HepG2 (cell line): Measurements from ENCODE around the gene STH. TPM values are rescaled to one million over a fixed set of nuclear protein-coding genes. Genes with fewer than 3 reads are reported as not detected.
A peak's percentile ranks its signal among the peaks of the same experiment; 100 is the strongest.

Source experiments
- ATAC-seq: fragments of 200-7000 bp; cut with Tn5 transposase; 3 replicates; pipeline ENCODE4 v1.9.1; 2020; ENCODE audit warnings: mild to moderate bottlenecking, moderate library complexity
- BruUV-seq: library from RNA; stranded (reverse); fragments of 400-500 nt; replicated peaks from 2 replicates; lab custom pipeline; 2021; lab: Mats Ljungman, UMichigan
- CTCF ChIA-PET: fragments of 300-600 bp; formaldehyde crosslinking; extraction: SDS; loops from one replicate; lab custom pipeline; 2021; ENCODE audit warnings: low total read pairs, inconsistent platforms, low intra/inter-chr PET ratio; lab: Yijun Ruan, JAX
- POLR2A ChIA-PET: fragments of 350-600 bp; sonication (Branson Sonifier 250); formaldehyde crosslinking; loops from one replicate; lab custom pipeline; 2020; ENCODE audit warnings: antibody characterized with exemption, inconsistent platforms; lab: Yijun Ruan, JAX
- DNase-seq: peaks from one replicate; pipeline ENCODE4 v3.0.0-alpha.2; 2015; ENCODE audit warnings: low spot score
- FAIRE-seq: peaks from 3 replicates; lab custom pipeline; 2011; peaks lifted over from hg19 to GRCh38; lab: Jason Lieb, UNC
- H2AFZ ChIP-seq: one replicate; pipeline ENCODE4 v1.6.1; 2011; ENCODE audit warnings: low read length, inconsistent platforms
- H3K27ac ChIP-seq: fragments of 300-600 bp; 3 replicates; pipeline ENCODE4 v1.8.0; 2011; ENCODE audit warnings: mixed run types, mild to moderate bottlenecking, mixed read lengths, low read length, inconsistent platforms; ENCODE audit not compliant: insufficient read depth; ENCODE audit errors: extremely low read length
- H3K27me3 ChIP-seq, 2 experiments: fragments of 200-600 bp in 1 of 2; 2 replicates in 1 of 2; 3 replicates in 1 of 2; pipeline versions ENCODE4 v1.6.0 to v1.8.0; 2011; ENCODE audit warnings: low read length in 2 of 2, mild to moderate bottlenecking in 2 of 2, moderate library complexity in 2 of 2, inconsistent platforms in 1 of 2; ENCODE audit not compliant: insufficient read depth in 2 of 2, control insufficient read depth in 1 of 2
- H3K36me3 ChIP-seq, 2 experiments: fragments of 200-600 bp in 1 of 2; replicated peaks in 1 of 2; 2 replicates in 1 of 2; 3 replicates in 1 of 2; pipeline versions ENCODE4 v1.5.1 to v1.8.0; 2011; ENCODE audit warnings: low read length in 2 of 2, inconsistent platforms in 1 of 2; ENCODE audit not compliant: insufficient read depth in 2 of 2, control insufficient read depth in 1 of 2
- H3K4me1 ChIP-seq: 2 replicates; pipeline ENCODE4 v1.5.1; 2012; ENCODE audit warnings: low read length, inconsistent platforms; ENCODE audit not compliant: insufficient read depth
- H3K4me2 ChIP-seq: 2 replicates; pipeline ENCODE4 v1.6.0; 2011; ENCODE audit warnings: low read depth, low read length, inconsistent platforms
- H3K4me3 ChIP-seq, 3 experiments: fragments of 200-600 bp in 1 of 3; sonication (generic), shearing (Covaris generic) in 1 of 3; replicated peaks in 1 of 3; 2 replicates each; pipeline ENCODE4 v1.5.1; 2011 to 2016; ENCODE audit warnings: low read length in 3 of 3, inconsistent platforms in 2 of 3, low read depth in 2 of 3, mild to moderate bottlenecking in 2 of 3, control low read depth in 1 of 3, mixed read lengths in 1 of 3; ENCODE audit not compliant: insufficient read depth in 1 of 3
- H3K79me2 ChIP-seq: one replicate; pipeline ENCODE4 v1.6.1; 2011; ENCODE audit warnings: low read length, inconsistent platforms; ENCODE audit not compliant: insufficient read depth
- H3K9ac ChIP-seq: 2 replicates; pipeline ENCODE4 v1.6.0; 2011; ENCODE audit warnings: mild to moderate bottlenecking, low read depth, low read length, inconsistent platforms; ENCODE audit not compliant: insufficient read depth
- H3K9me3 ChIP-seq: 2 replicates; pipeline ENCODE4 v1.5.1; 2012; ENCODE audit warnings: mild to moderate bottlenecking, low read length
- H4K20me1 ChIP-seq: 2 replicates; pipeline ENCODE4 v1.6.0; 2011; ENCODE audit warnings: inconsistent platforms, mild to moderate bottlenecking, low read length, moderate library complexity; ENCODE audit not compliant: insufficient read depth
- BRCA1 ChIP-seq: sonication (generic); formaldehyde crosslinking; IDR thresholded peaks from 2 replicates; pipeline ENCODE4 v1.4.0; 2020; ENCODE audit warnings: missing genetic modification reagents
- PRDM15 ChIP-seq: sonication (generic); formaldehyde crosslinking; IDR thresholded peaks from 2 replicates; pipeline ENCODE4 v1.4.0; 2020; ENCODE audit warnings: missing genetic modification reagents
- YY1 ChIP-seq: IDR thresholded peaks from 2 replicates; pipeline ENCODE4 v1.6.1; 2011; ENCODE audit warnings: low read length, low read depth, moderate library complexity, mild to moderate bottlenecking; ENCODE audit not compliant: insufficient read depth, insufficient replicate concordance
- ZFP36L2 ChIP-seq: sonication (generic); formaldehyde crosslinking; IDR thresholded peaks from 2 replicates; pipeline ENCODE4 v1.4.0; 2020; ENCODE audit warnings: missing genetic modification reagents
- ZNF280B ChIP-seq: sonication (generic); formaldehyde crosslinking; IDR thresholded peaks from 2 replicates; pipeline ENCODE4 v1.5.0; 2020; ENCODE audit warnings: missing genetic modification reagents, mild to moderate bottlenecking, borderline replicate concordance
- ZNF768 ChIP-seq: sonication (generic); formaldehyde crosslinking; IDR thresholded peaks from 2 replicates; pipeline ENCODE4 v1.4.0; 2020; ENCODE audit warnings: missing genetic modification reagents
- WGBS: methylation state at CpG from one replicate; pipeline ENCODE4 v1.1.6; 2017; ENCODE audit warnings: low lambda C conversion rate; 5-methylcytosine and 5-hydroxymethylcytosine counted together
- in situ Hi-C: cut with HindIII; loops from 2 replicates; pipeline ENCODE4 v1.10.0; 2017; ENCODE audit warnings: low pct_unique_long_range_greater_than_20kb; ENCODE audit not compliant: extremely low pct_ligation_motif_present
- intact Hi-C: fragments of 100-400 bp; cut with micrococcal nuclease; formaldehyde crosslinking; loops from one replicate; pipeline ENCODE4 v1.10.0; 2022; ENCODE audit not compliant: unreplicated experiment
- polyA plus RNA-seq, 8 experiments: library from polyadenylated mRNA; depleted of rRNA in 3 of 8; stranded (reverse) in 7 of 8; unstranded in 1 of 8; fragments of >200 nt; fragmentation: Illumina TruSeq in 4 of 8; extraction: Trizol in 4 of 8; gene quantifications; 2 replicates each; pipeline versions ENCODE4 v1.2.1 to v1.2.3, GENCODE V29; 2011 to 2016; ENCODE audit warnings: low read depth in 4 of 8, missing spikeins in 1 of 8, mixed read lengths in 1 of 8; ENCODE audit not compliant: insufficient read depth in 1 of 8
- total RNA-seq, 5 experiments: library from RNA; depleted of rRNA; stranded (reverse); fragments of >200 nt; fragmentation: Illumina TruSeq; extraction: Trizol; gene quantifications; 2 replicates each; pipeline ENCODE4 v1.2.3, GENCODE V29; 2016; ENCODE audit warnings: low read depth in 1 of 5

Gene STH
- total and polyA plus RNA-seq, 2 of the 13 experiments (the other 11 are each of a cell fraction or from before 2014, with no cell fraction given), result not detected

- Histone ChIP-seq H4K20me1 (no peaks in the 10 kb centered on the region), H3K9me3 (no peaks in the 10 kb centered on the region), H3K4me2 (no peak overlapping the region), H2AFZ (no peak overlapping the region), H3K36me3 (no peaks in the 10 kb centered on the region), H3K27ac (no peak overlapping the region), H3K79me2 (no peaks in the 10 kb centered on the region), H3K27me3 (no peaks in the 10 kb centered on the region), H3K4me3 (no peak overlapping the region), H3K9ac (no peak overlapping the region), H3K4me1 (peaks cover 42% of the 10 kb centered on the region)
- no TSS peak for BruUV-seq
- in situ Hi-C loops (no loop called here), intact Hi-C loops (no loop called here)
- ATAC-seq (peak; percentile 75), DNase-seq (no peak), FAIRE-seq (no peak)
- TF ChIP-seq ZNF768 (CRISPR knock-in tag) (peak; percentile 29; the same call in 1 of the 2 replicates), BRCA1 (no peak), ZFP36L2 (no peak), PRDM15 (CRISPR knock-in tag) (peak; percentile 98), YY1 (peak; percentile 21), ZNF280B (CRISPR knock-in tag) (peak; percentile 53; the same call in 1 of the 2 replicates)
- ChIA-PET POLR2A (no interaction called here), CTCF (no interaction called here)
- 83% methylated on average over 8 of the region's 10 CpGs for whole genome bisulfite sequencing
Measured at GRCh38 chr17:45992904-45993303, 6.1 kb upstream of the STH start.
